NCI-H446 treated with DMSO at 0.1 percent for 48 hours (cell line): ENCODE measurements around the gene ZNF362.
A peak's percentile ranks its signal among the peaks of the same experiment; 100 is the strongest.
"Not testable (repeated sequence)": the region's sequence is repeated elsewhere in the genome, so short reads cannot be mapped to it uniquely, and the experiment has no call there.

Experiments
- DNase-seq: peaks from one replicate; lab custom pipeline; 2025; lab: John Stamatoyannopoulos, UW

The ZNF362 gene

GRCh38 chr1:33256471-33257206 is at the start of gene ZNF362:
TSS of gene ZNF362 (plus strand) at chr1:33256492. CDS start at chr1:33270575, 14,083 bp downstream.
- DNase-seq: peak; percentile 3

GRCh38 chr1:33211972-33212371 is 44.3 kb upstream of the ZNF362 start:
- no peak for DNase-seq

- DNase-seq: no peak
Observed at GRCh38 chr1:33219886-33220661, 36.2 kb upstream of the ZNF362 start.

GRCh38 chr1:33220676-33221384 is 35.5 kb upstream of the ZNF362 start:
- no peak for DNase-seq

GRCh38 chr1:33221385-33221758 is 34.9 kb upstream of the ZNF362 start:
- no peak for DNase-seq

- DNase-seq: no peak
Observed at GRCh38 chr1:33222381-33222780, 33.9 kb upstream of the ZNF362 start.

GRCh38 chr1:33224166-33224707 is 32.1 kb upstream of the ZNF362 start:
- DNase-seq: no peak

- DNase-seq: no peak
Observed at GRCh38 chr1:33225586-33225985, 30.7 kb upstream of the ZNF362 start.

GRCh38 chr1:33228935-33229487 is 27.3 kb upstream of the ZNF362 start:
- peak; percentile 66 for DNase-seq

GRCh38 chr1:33231166-33231565 is 25.1 kb upstream of the ZNF362 start:
- DNase-seq: no peak

- DNase-seq: no peak
Observed at GRCh38 chr1:33232716-33233115, 23.6 kb upstream of the ZNF362 start.

GRCh38 chr1:33234131-33234530 is 22.2 kb upstream of the ZNF362 start:
- DNase-seq: no peak

- no peak for DNase-seq
Observed at GRCh38 chr1:33234588-33234990, 21.7 kb upstream of the ZNF362 start.

GRCh38 chr1:33235521-33235920 is 20.8 kb upstream of the ZNF362 start:
- no peak for DNase-seq

GRCh38 chr1:33236498-33236897 is 19.8 kb upstream of the ZNF362 start:
- no peak for DNase-seq

- no peak for DNase-seq
Observed at GRCh38 chr1:33237579-33237978, 18.7 kb upstream of the ZNF362 start.

GRCh38 chr1:33238194-33238724 is 18.0 kb upstream of the ZNF362 start:
- not testable (repeated sequence) for DNase-seq

- DNase-seq: not testable (repeated sequence)
Observed at GRCh38 chr1:33239410-33239809, 16.9 kb upstream of the ZNF362 start.

- no peak for DNase-seq
Observed at GRCh38 chr1:33241866-33242265, 14.4 kb upstream of the ZNF362 start.

- DNase-seq: no peak
Observed at GRCh38 chr1:33242652-33243051, 13.6 kb upstream of the ZNF362 start.

GRCh38 chr1:33244143-33244808 is 12.0 kb upstream of the ZNF362 start:
- no peak for DNase-seq
